ENCODE results near the gene LAMC1.

- TF ChIP-seq CTCF (IDR thresholded peaks at IDR 0.05; ENCODE audit: low read depth, low read length): no peak
- no peak for TF ChIP-seq POLR2A (IDR thresholded peaks at IDR 0.05; ENCODE audit: extremely low read depth, insufficient read length)
- TF ChIP-seq MAX (IDR thresholded peaks at IDR 0.05; ENCODE audit: low read depth, low read length): no peak
- TF ChIP-seq MYC (IDR thresholded peaks at IDR 0.05; ENCODE audit: low read depth, low read length): no peak
Measured at GRCh38 chr1:183022202-183023145, 746 bp upstream of the LAMC1 start.
